H9 (cell line): Measurements from ENCODE around the gene GPAT3. TPM values are rescaled to one million over a fixed set of nuclear protein-coding genes. Genes with fewer than 3 reads are reported as not detected.

Source experiments
- DNase-seq: peaks from one replicate; pipeline ENCODE4 v3.0.0-alpha.2; 2017
- H2AFZ ChIP-seq: one replicate; pipeline ENCODE4 v1.6.1; 2013; ENCODE audit warnings: mild to moderate bottlenecking, low read length, control low read depth, moderate library complexity
- H2AK5ac ChIP-seq: 2 replicates; pipeline ENCODE4 v1.6.1; 2013; ENCODE audit warnings: low read length, control low read depth, mixed read lengths; ENCODE audit not compliant: insufficient read length
- H2BK120ac ChIP-seq: one replicate; pipeline ENCODE4 v1.6.1; 2013; ENCODE audit warnings: low read depth, mild to moderate bottlenecking, low read length, control low read depth, inconsistent platforms; ENCODE audit not compliant: poor library complexity, severe bottlenecking
- H2BK12ac ChIP-seq: 2 replicates; pipeline ENCODE4 v1.6.1; 2013; ENCODE audit warnings: low read length, control low read depth, mixed read lengths, low read depth; ENCODE audit not compliant: insufficient read length
- H2BK15ac ChIP-seq: 2 replicates; pipeline ENCODE4 v1.6.1; 2013; ENCODE audit warnings: low read depth, low read length, control low read depth
- H2BK20ac ChIP-seq: one replicate; pipeline ENCODE4 v1.6.1; 2013; ENCODE audit warnings: low read depth, mild to moderate bottlenecking, low read length, control low read depth, inconsistent platforms; ENCODE audit not compliant: poor library complexity, severe bottlenecking
- H2BK5ac ChIP-seq: 2 replicates; pipeline ENCODE4 v1.6.1; 2013; ENCODE audit warnings: low read length, control low read depth, mixed read lengths; ENCODE audit not compliant: insufficient read length
- H3K14ac ChIP-seq: 2 replicates; pipeline ENCODE4 v1.6.1; 2013; ENCODE audit warnings: low read length, control low read depth; ENCODE audit not compliant: insufficient read depth
- H3K18ac ChIP-seq: 2 replicates; pipeline ENCODE4 v1.6.1; 2013; ENCODE audit warnings: low read depth, mild to moderate bottlenecking, mixed read lengths, low read length, control low read depth; ENCODE audit not compliant: insufficient read length
- H3K23ac ChIP-seq: 2 replicates; pipeline ENCODE4 v1.6.1; 2013; ENCODE audit warnings: low read length, control low read depth, mixed read lengths, low read depth; ENCODE audit not compliant: insufficient read length
- H3K23me2 ChIP-seq: 2 replicates; pipeline ENCODE4 v1.6.1; 2013; ENCODE audit warnings: low read depth, mild to moderate bottlenecking, mixed read lengths, low read length, control low read depth; ENCODE audit not compliant: insufficient read length, poor library complexity, severe bottlenecking
- H3K27ac ChIP-seq: 2 replicates; pipeline ENCODE4 v1.5.1; 2013; ENCODE audit warnings: low read length, control low read depth, mixed read lengths, low read depth; ENCODE audit not compliant: insufficient read length
- H3K27me3 ChIP-seq: 2 replicates; pipeline ENCODE4 v1.6.1; 2013; ENCODE audit warnings: low read length, control low read depth, inconsistent platforms; ENCODE audit not compliant: insufficient read depth
- H3K4ac ChIP-seq: 2 replicates; pipeline ENCODE4 v1.6.1; 2013; ENCODE audit warnings: low read depth, mild to moderate bottlenecking, control low read depth, inconsistent platforms, low read length, moderate library complexity
- H3K4me1 ChIP-seq: 2 replicates; pipeline ENCODE4 v1.6.1; 2013; ENCODE audit warnings: low read length, control low read depth, inconsistent platforms; ENCODE audit not compliant: insufficient read depth
- H3K4me2 ChIP-seq: 2 replicates; pipeline ENCODE4 v1.6.1; 2013; ENCODE audit warnings: low read length, control low read depth, mixed read lengths; ENCODE audit not compliant: insufficient read length, insufficient read depth
- H3K56ac ChIP-seq: 2 replicates; pipeline ENCODE4 v1.6.1; 2013; ENCODE audit warnings: low read depth, mild to moderate bottlenecking, mixed read lengths, low read length, control low read depth; ENCODE audit not compliant: insufficient read length
- H3K79me1 ChIP-seq: 2 replicates; pipeline ENCODE4 v1.6.1; 2013; ENCODE audit warnings: low read depth, mild to moderate bottlenecking, moderate library complexity, low read length, control low read depth, inconsistent platforms; ENCODE audit not compliant: insufficient read depth, poor library complexity, severe bottlenecking
- H3K79me2 ChIP-seq: 2 replicates; pipeline ENCODE4 v1.6.1; 2013; ENCODE audit warnings: low read length, control low read depth, inconsistent platforms; ENCODE audit not compliant: insufficient read depth
- H3K9ac ChIP-seq: 2 replicates; pipeline ENCODE4 v1.6.1; 2013; ENCODE audit warnings: low read length, control low read depth, mixed read lengths; ENCODE audit not compliant: insufficient read length; ENCODE audit errors: extremely low read depth
- H3K9me3 ChIP-seq: one replicate; pipeline ENCODE4 v1.6.1; 2013; ENCODE audit warnings: low read depth, low read length, inconsistent platforms; ENCODE audit not compliant: control insufficient read depth
- H3T11ph ChIP-seq: one replicate; pipeline ENCODE4 v1.6.1; 2013; ENCODE audit warnings: mild to moderate bottlenecking, low read length, control low read depth, inconsistent platforms
- H4K20me1 ChIP-seq: one replicate; pipeline ENCODE4 v1.6.1; 2013; ENCODE audit not compliant: control insufficient read depth, insufficient read length, insufficient read depth
- H4K5ac ChIP-seq: 2 replicates; pipeline ENCODE4 v1.6.1; 2013; ENCODE audit warnings: low read depth, mild to moderate bottlenecking, mixed read lengths, low read length, control low read depth; ENCODE audit not compliant: insufficient read length
- H4K8ac ChIP-seq: replicated peaks from 2 replicates; pipeline ENCODE4 v1.6.1; 2013; ENCODE audit warnings: low read length, control low read depth, mixed read lengths, low read depth; ENCODE audit not compliant: insufficient read length
- H4K91ac ChIP-seq: 2 replicates; pipeline ENCODE4 v1.6.1; 2013; ENCODE audit warnings: low read depth, mild to moderate bottlenecking, moderate library complexity, mixed read lengths, low read length, control low read depth; ENCODE audit not compliant: insufficient read length
- H3K27ac Mint-ChIP-seq, 3 experiments: 2 replicates in 2 of 3; 3 replicates in 1 of 3; pipeline ENCODE4 v1.8.0; 2020 to 2021; ENCODE audit warnings: mixed read lengths in 3 of 3, mild to moderate bottlenecking in 1 of 3, moderate library complexity in 1 of 3
- H3K27me3 Mint-ChIP-seq: 2 replicates; pipeline ENCODE4 v1.8.0; 2021; ENCODE audit warnings: low read depth, mild to moderate bottlenecking, moderate library complexity, mixed read lengths
- H3K36me3 Mint-ChIP-seq, 3 experiments: 2 replicates in 2 of 3; 3 replicates in 1 of 3; pipeline ENCODE4 v1.8.0; 2020 to 2021; ENCODE audit warnings: low read depth in 3 of 3, mixed read lengths in 3 of 3; ENCODE audit not compliant: insufficient read depth in 1 of 3
- H3K4me1 Mint-ChIP-seq, 2 experiments: 2 replicates each; pipeline ENCODE4 v1.8.0; 2020; ENCODE audit warnings: mixed read lengths in 2 of 2
- H3K4me3 Mint-ChIP-seq, 2 experiments: 2 replicates in 1 of 2; 3 replicates in 1 of 2; pipeline ENCODE4 v1.8.0; 2020 to 2021; ENCODE audit warnings: mild to moderate bottlenecking in 2 of 2, mixed read lengths in 2 of 2, moderate library complexity in 1 of 2
- H3K9me3 Mint-ChIP-seq, 2 experiments: 2 replicates in 1 of 2; 3 replicates in 1 of 2; pipeline ENCODE4 v1.8.0; 2020; ENCODE audit warnings: mild to moderate bottlenecking in 2 of 2, mixed read lengths in 2 of 2, moderate library complexity in 1 of 2
- CTCF ChIP-seq: fragments of 200-600 bp; sonication (generic); conservative IDR thresholded peaks from 3 replicates; pipeline ENCODE4 v1.8.0; 2021; ENCODE audit warnings: antibody characterized with exemption, mild to moderate bottlenecking
- WGBS: extraction: QIAGEN DNeasy Blood & Tissue Kit; methylation state at CpG from one replicate; pipeline ENCODE4 v1.1.7; 2013; ENCODE audit warnings: missing lambda C conversion rate, low lambda C conversion rate, mixed read lengths; ENCODE audit not compliant: insufficient read length; ENCODE audit errors: extremely low coverage; 5-methylcytosine and 5-hydroxymethylcytosine counted together
- total RNA-seq: library from RNA; stranded (reverse); gene quantifications from 2 replicates; pipeline ENCODE4 v1.2.1, GENCODE V29; 2021

GPAT3 gene
- total RNA-seq, 1 experiment from 2014 or later = 1.8 TPM

- Histone ChIP-seq H3K4me2 (no peak overlapping the region), H4K5ac (no peak overlapping the region), H4K8ac (no peak overlapping the region), H3K27ac (no peak overlapping the region), H2AK5ac (no peak overlapping the region), H3K23me2 (no peaks in the 10 kb centered on the region), H3K79me2 (no peaks in the 10 kb centered on the region), H3K23ac (no peak overlapping the region), H2BK12ac (no peak overlapping the region), H2AFZ (no peak overlapping the region), H2BK5ac (no peak overlapping the region), H2BK20ac (no peak overlapping the region), H3K9me3 (no peaks in the 10 kb centered on the region), H3K27me3 (no peaks in the 10 kb centered on the region), H3K9ac (no peak overlapping the region), H3K56ac (no peak overlapping the region), H3K79me1 (no peaks in the 10 kb centered on the region), H3K4me1 (no peaks in the 10 kb centered on the region), H2BK120ac (no peak overlapping the region), H3K18ac (no peak overlapping the region), H4K91ac (no peak overlapping the region), H4K20me1 (no peaks in the 10 kb centered on the region), H3K14ac (no peak overlapping the region), H3T11ph (no peak overlapping the region), H2BK15ac (no peak overlapping the region), H3K4ac (no peak overlapping the region)
- Mint-ChIP-seq H3K36me3 (no peaks in the 10 kb centered on the region), H3K4me1 (peaks cover 0 to 5% of the 10 kb centered on the region in 2 experiments; a peak in 3 of 4 replicates), H3K9me3 (no peaks in the 10 kb centered on the region), H3K27me3 (peaks cover 3% of the 10 kb centered on the region; the same call in 1 of the 2 replicates), H3K4me3 (no peak overlapping the region), H3K27ac (no peak overlapping the region)
- WGBS = no CpG with 5 or more reads among the region's 1 CpG
- no peak for TF ChIP-seq CTCF
- no peak for DNase-seq
Observed at GRCh38 chr4:83556816-83557215, 20.9 kb downstream of the GPAT3 start.
